Small intestine (tissue), 7 donors: ENCODE data around the gene CAPN10. TPM values are rescaled to one million over a fixed set of nuclear protein-coding genes. Genes with fewer than 3 reads are reported as not detected.

ENCODE experiments used
- DNase-seq, 2 donors: peaks; one replicate each; pipeline versions ENCODE4 v3.0.0 to v3.0.0-alpha.2; 2013
- FAIRE-seq: peaks from 2 replicates; lab custom pipeline; 2012; peaks lifted over from hg19 to GRCh38; lab: Jason Lieb, UNC
- H3K27ac ChIP-seq, 3 donors: one replicate each; pipeline ENCODE4 v1.5.1; 2013; ENCODE audit warnings: low read length in 2 of 3, mild to moderate bottlenecking in 2 of 3, control low read depth in 1 of 3, inconsistent platforms in 1 of 3, low read depth in 1 of 3, moderate library complexity in 1 of 3
- H3K27me3 ChIP-seq, 3 donors: one replicate each; pipeline ENCODE4 v1.6.1; 2013; ENCODE audit warnings: low read length in 3 of 3, inconsistent platforms in 1 of 3; ENCODE audit not compliant: control insufficient read depth in 3 of 3, insufficient read depth in 3 of 3
- H3K36me3 ChIP-seq, 3 donors: one replicate each; pipeline ENCODE4 v1.6.1; 2013; ENCODE audit warnings: low read length in 3 of 3, inconsistent platforms in 1 of 3, low read depth in 1 of 3, mild to moderate bottlenecking in 1 of 3, moderate library complexity in 1 of 3; ENCODE audit not compliant: control insufficient read depth in 3 of 3, insufficient read depth in 2 of 3
- H3K4me1 ChIP-seq, 3 donors: one replicate each; pipeline ENCODE4 v1.6.1; 2013; ENCODE audit warnings: low read length in 2 of 3, inconsistent platforms in 1 of 3, low read depth in 1 of 3, mild to moderate bottlenecking in 1 of 3, moderate library complexity in 1 of 3; ENCODE audit not compliant: control insufficient read depth in 3 of 3, insufficient read depth in 2 of 3
- H3K4me3 ChIP-seq, 3 donors: one replicate each; pipeline ENCODE4 v1.5.1; 2013; ENCODE audit warnings: low read length in 3 of 3, control low read depth in 1 of 3, inconsistent platforms in 1 of 3, low read depth in 1 of 3, mild to moderate bottlenecking in 1 of 3, moderate library complexity in 1 of 3
- H3K9me3 ChIP-seq, 2 donors: one replicate each; pipeline ENCODE4 v1.6.1; 2013; ENCODE audit warnings: low read depth in 1 of 2, low read length in 1 of 2; ENCODE audit not compliant: control insufficient read depth in 2 of 2, insufficient read depth in 1 of 2
- WGBS, 3 donors: extraction: QIAGEN DNeasy Blood & Tissue Kit; methylation state at CpG; one replicate each; pipeline ENCODE4 v1.1.7; 2013; 5-methylcytosine and 5-hydroxymethylcytosine counted together
- polyA plus RNA-seq, 4 donors: library from polyadenylated mRNA; stranded (reverse) in 3 of 4; unstranded in 1 of 4; fragments of 200-250 nt in 3 of 4; fragments of 120-200 nt in 1 of 4; gene quantifications; one replicate each; pipeline versions ENCODE4 v1.2.1 to v1.2.3, GENCODE V29; 2013
- donor health status: healthy with polysubstance abuse.
- donor health status: control.
- donor health status: control.
- donor health status: Bipolar disorder and iron deficiency.
- donor health status: healthy.

Gene CAPN10
- polyA plus RNA-seq, 4 donors = 19.7 to 33.8 (median 32.1) TPM

DNA sequence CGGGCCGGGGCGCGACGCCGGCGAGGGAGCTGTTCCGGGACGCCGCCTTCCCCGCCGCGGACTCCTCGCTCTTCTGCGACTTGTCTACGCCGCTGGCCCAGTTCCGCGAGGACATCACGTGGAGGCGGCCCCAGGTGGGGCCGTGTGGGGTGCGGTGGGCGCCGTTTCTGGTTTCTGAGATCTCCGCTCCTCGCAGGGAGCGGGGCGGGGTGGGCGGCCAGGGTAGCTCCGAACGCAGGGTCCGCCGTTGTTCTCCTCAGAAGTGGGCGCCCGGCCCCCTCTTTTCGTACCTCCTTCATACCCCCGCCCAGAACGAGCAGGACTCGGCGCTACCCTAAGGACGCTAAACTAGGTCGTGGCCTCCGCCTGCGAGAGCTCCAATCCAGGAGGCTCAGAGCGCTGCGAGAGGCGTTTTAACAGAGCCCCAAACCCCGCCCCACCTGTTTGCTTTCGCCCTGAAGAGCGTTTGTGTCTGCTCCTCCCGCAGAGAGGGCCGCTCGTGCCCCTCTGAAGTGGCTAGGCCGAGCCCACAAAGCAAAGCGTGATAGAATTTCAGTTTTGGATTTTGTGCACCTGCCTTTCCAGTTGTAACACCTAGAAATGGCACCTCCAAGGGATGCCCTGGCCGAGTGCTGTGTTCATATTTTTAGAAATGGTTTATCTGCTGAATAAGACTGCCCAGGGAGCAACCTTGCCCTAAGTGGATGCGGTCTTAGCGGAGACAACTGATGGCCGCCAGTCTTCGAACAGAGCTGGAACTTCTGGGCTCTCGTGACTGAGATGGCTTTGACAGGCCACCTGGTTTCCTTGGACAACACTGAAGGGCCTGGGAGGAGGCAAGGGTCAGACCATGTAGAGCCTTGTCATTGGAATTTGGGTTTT, 626 bp downstream of the CAPN10 start:
- no peak for FAIRE-seq
- peak overlapping the region in 2 of 3 donors; percentile 24 to 39 for H3K27ac ChIP-seq
- WGBS, 3 donors = 2 to 3% (median 3%) methylated on average over 43 to 62 of the region's 62 CpGs

DNA sequence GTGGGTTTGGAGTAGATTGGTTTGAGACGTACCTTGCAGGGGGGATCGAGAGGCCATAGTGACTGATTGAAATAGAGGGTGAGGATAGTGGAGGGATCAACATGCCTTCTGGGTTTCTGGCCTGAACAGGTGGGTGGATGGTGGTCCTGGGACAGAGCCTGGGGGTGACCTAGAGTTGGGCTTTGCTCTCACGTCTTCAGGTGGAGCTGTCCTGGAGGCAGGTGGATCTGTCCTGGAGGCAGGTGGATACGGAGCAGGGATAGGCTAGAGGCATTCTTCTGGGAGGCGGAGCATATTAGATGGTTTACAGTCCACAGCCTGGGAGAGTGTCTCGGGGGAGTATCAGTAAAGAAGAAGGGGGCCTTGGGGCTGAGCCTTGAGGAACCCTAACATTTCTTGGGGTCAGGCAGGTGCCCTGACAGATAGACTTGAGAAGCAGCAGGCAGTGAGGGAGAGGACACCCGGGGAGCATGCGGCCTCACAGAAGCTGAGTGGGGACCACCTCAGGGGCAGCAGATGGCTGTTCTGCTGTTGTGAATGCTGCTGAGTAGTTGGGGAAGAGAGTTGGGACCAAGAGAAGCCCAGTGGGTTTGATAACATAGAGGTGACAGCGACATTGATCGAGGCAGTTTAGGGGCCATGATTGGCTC, 1.6 kb downstream of the CAPN10 start:
- WGBS, 3 donors = 67 to 80% (median 77%) methylated on average over 10 of the region's 10 CpGs
- FAIRE-seq = no peak
- no peaks in the 10 kb centered on the region for H3K9me3 ChIP-seq
- peaks cover 2 to 54% (median 6%) of the 10 kb centered on the region in 3 donors for H3K36me3 ChIP-seq
- DNase-seq = no peak
- H3K27me3 ChIP-seq = no peaks in the 10 kb centered on the region
- no peak overlapping the region for H3K27ac ChIP-seq
- H3K4me1 ChIP-seq = peaks cover 5 to 18% (median 15%) of the 10 kb centered on the region in 3 donors
- peak overlapping the region in 1 of 3 donors; percentile 88 for H3K4me3 ChIP-seq

More for the DNA sequence above, 626 bp downstream of the CAPN10 start:
- H3K36me3 ChIP-seq = peaks cover 2 to 47% (median 4%) of the 10 kb centered on the region in 3 donors
- H3K9me3 ChIP-seq = no peaks in the 10 kb centered on the region
- DNase-seq = peak; percentile 50 to 60
- no peaks in the 10 kb centered on the region for H3K27me3 ChIP-seq
- peaks cover 5 to 18% (median 15%) of the 10 kb centered on the region in 3 donors for H3K4me1 ChIP-seq
- peak overlapping the region; percentile 59 to 90 (median 88) for H3K4me3 ChIP-seq

GRCh38 chr2:240588669-240589068, 2.1 kb downstream of the CAPN10 start:
- WGBS, 3 donors = 77 to 91% (median 81%) methylated on average over 4 of the region's 4 CpGs
- no peak for DNase-seq
- no peak for FAIRE-seq

GRCh38 chr2:240589375-240589774, 2.8 kb downstream of the CAPN10 start:
- Histone ChIP-seq H3K4me3 (no peak overlapping the region), H3K27ac (no peak overlapping the region), H3K4me1 (peaks cover 5 to 18% (median 15%) of the 10 kb centered on the region in 3 donors), H3K36me3 (peaks cover 2 to 59% (median 6%) of the 10 kb centered on the region in 3 donors), H3K9me3 (no peaks in the 10 kb centered on the region), H3K27me3 (no peaks in the 10 kb centered on the region)
- WGBS, 3 donors = 87 to 88% (median 87%) methylated on average over 14 of the region's 14 CpGs
- DNase-seq (no peak), FAIRE-seq (no peak)

More at GRCh38 chr2:240588669-240589068, 2.1 kb downstream of the CAPN10 start:
- no peak overlapping the region for H3K4me3 ChIP-seq
- H3K36me3 ChIP-seq = peaks cover 2 to 55% (median 6%) of the 10 kb centered on the region in 3 donors
- H3K27ac ChIP-seq = no peak overlapping the region
- no peaks in the 10 kb centered on the region for H3K27me3 ChIP-seq
- H3K4me1 ChIP-seq = peaks cover 5 to 18% (median 15%) of the 10 kb centered on the region in 3 donors
- no peaks in the 10 kb centered on the region for H3K9me3 ChIP-seq

GRCh38 chr2:240589850-240590525, 3.5 kb downstream of the CAPN10 start:
- no peak for FAIRE-seq

DNA sequence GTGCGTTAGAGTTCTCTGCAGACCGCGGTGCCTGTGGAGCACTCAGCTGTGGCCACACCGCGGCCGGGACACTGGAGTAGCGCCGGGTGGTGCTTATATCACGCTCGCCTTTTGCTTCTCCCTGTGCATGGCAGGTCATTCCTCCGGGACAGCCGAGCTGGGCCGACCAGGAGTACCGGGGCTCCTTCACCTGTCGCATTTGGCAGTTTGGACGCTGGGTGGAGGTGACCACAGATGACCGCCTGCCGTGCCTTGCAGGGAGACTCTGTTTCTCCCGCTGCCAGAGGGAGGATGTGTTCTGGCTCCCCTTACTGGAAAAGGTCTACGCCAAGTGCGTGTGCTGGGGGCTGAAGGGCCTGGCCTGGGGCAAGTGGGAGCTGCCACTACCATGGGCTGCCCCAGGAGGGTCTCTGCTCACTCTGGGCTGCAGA, 4.2 kb downstream of the CAPN10 start:
- no peak for FAIRE-seq
- Histone ChIP-seq H3K4me1 (peaks cover 0 to 10% (median 8%) of the 10 kb centered on the region in 3 donors), H3K36me3 (peaks cover 2 to 65% (median 6%) of the 10 kb centered on the region in 3 donors), H3K27me3 (no peaks in the 10 kb centered on the region), H3K27ac (no peak overlapping the region), H3K9me3 (no peaks in the 10 kb centered on the region), H3K4me3 (no peak overlapping the region)
- 95 to 98% (median 97%) methylated on average over 21 of the region's 21 CpGs for WGBS, 3 donors
- no peak for DNase-seq

More at GRCh38 chr2:240589850-240590525, 3.5 kb downstream of the CAPN10 start:
- H3K27me3 ChIP-seq = no peaks in the 10 kb centered on the region
- peaks cover 2 to 61% (median 6%) of the 10 kb centered on the region in 3 donors for H3K36me3 ChIP-seq
- no peak overlapping the region for H3K4me3 ChIP-seq
- DNase-seq = no peak
- no peak overlapping the region for H3K27ac ChIP-seq
- 88 to 92% (median 90%) methylated on average over 16 of the region's 16 CpGs for WGBS, 3 donors
- no peaks in the 10 kb centered on the region for H3K9me3 ChIP-seq
- H3K4me1 ChIP-seq = peaks cover 3 to 15% (median 11%) of the 10 kb centered on the region in 3 donors

GRCh38 chr2:240591226-240591625, 4.7 kb downstream of the CAPN10 start:
- no peak overlapping the region for H3K4me3 ChIP-seq
- 90 to 92% (median 92%) methylated on average over 6 of the region's 6 CpGs for WGBS, 3 donors
- FAIRE-seq (no peak), DNase-seq (no peak)
- H3K27me3 ChIP-seq = no peaks in the 10 kb centered on the region
- no peaks in the 10 kb centered on the region for H3K9me3 ChIP-seq
- H3K27ac ChIP-seq = no peak overlapping the region
- H3K36me3 ChIP-seq = peaks cover 2 to 70% (median 6%) of the 10 kb centered on the region in 3 donors
- H3K4me1 ChIP-seq = peaks cover 0 to 10% (median 8%) of the 10 kb centered on the region in 3 donors

DNA sequence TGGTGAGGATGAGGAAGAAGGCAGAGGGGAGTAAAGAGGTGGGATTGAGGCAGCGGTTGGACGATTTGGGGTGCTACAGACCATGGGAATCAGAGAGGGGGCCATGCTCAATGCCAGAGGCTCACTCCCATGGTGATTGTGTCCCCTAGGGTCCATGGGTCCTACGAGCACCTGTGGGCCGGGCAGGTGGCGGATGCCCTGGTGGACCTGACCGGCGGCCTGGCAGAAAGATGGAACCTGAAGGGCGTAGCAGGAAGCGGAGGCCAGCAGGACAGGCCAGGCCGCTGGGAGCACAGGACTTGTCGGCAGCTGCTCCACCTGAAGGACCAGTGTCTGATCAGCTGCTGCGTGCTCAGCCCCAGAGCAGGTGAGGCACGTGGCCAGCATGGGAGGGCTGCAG, 5.2 kb downstream of the CAPN10 start:
- DNase-seq (no peak), FAIRE-seq (no peak)
- Histone ChIP-seq H3K4me3 (no peak overlapping the region), H3K27me3 (no peaks in the 10 kb centered on the region), H3K36me3 (peaks cover 2 to 76% (median 6%) of the 10 kb centered on the region in 3 donors), H3K9me3 (no peaks in the 10 kb centered on the region), H3K27ac (no peak overlapping the region), H3K4me1 (peaks cover 0 to 10% (median 8%) of the 10 kb centered on the region in 3 donors)
- 94 to 96% (median 94%) methylated on average over 13 of the region's 13 CpGs for WGBS, 3 donors
